HepG2 (cell line): ENCODE data around the gene ZNF318.

Source experiments
- CHD2 ChIP-seq: IDR thresholded peaks from 2 replicates; pipeline ENCODE4 v1.6.1; 2011; ENCODE audit warnings: low read depth, low read length, improper control_type of control experiment
- EZH2 ChIP-seq: conservative IDR thresholded peaks from 2 replicates; pipeline ENCODE4 v1.6.1; 2012; ENCODE audit warnings: mild to moderate bottlenecking, low read depth, low read length, moderate library complexity
- JUN ChIP-seq: sonication (generic); formaldehyde crosslinking; IDR thresholded peaks from 2 replicates; pipeline ENCODE4 v1.4.0; 2020; ENCODE audit warnings: mild to moderate bottlenecking, missing genetic modification reagents
- KAT8 ChIP-seq: IDR thresholded peaks from 2 replicates; pipeline ENCODE4 v1.6.1; 2016; ENCODE audit warnings: missing genetic modification reagents, missing compliant biosample characterization
- KLF6 ChIP-seq: IDR thresholded peaks from 2 replicates; pipeline ENCODE4 v1.8.0; 2016; ENCODE audit warnings: missing biosample characterization, missing genetic modification reagents
- MAFF ChIP-seq: IDR thresholded peaks from 2 replicates; pipeline ENCODE4 v1.6.1; 2011; ENCODE audit warnings: low read depth, low read length, improper control_type of control experiment
- MXI1 ChIP-seq: IDR thresholded peaks from 3 replicates; pipeline ENCODE4 v1.6.1; 2012; ENCODE audit warnings: low read depth, low read length, inconsistent platforms, borderline replicate concordance
- NFKB2 ChIP-seq: sonication (generic); formaldehyde crosslinking; IDR thresholded peaks from 2 replicates; pipeline ENCODE4 v1.4.0; 2020; ENCODE audit warnings: missing genetic modification reagents, borderline replicate concordance
- TAF1 ChIP-seq: sonication (generic); formaldehyde crosslinking; IDR thresholded peaks from 2 replicates; pipeline ENCODE4 v1.4.0; 2020; ENCODE audit warnings: missing genetic modification reagents
- ZNF274 ChIP-seq: sonication (generic); formaldehyde crosslinking; IDR thresholded peaks from 2 replicates; pipeline ENCODE4 v1.5.1; 2020; ENCODE audit warnings: mild to moderate bottlenecking, missing genetic modification reagents

GRCh38 chr6:43402820-43403219 lies 33.4 kb upstream of the ZNF318 start:
- TF ChIP-seq NFKB2 (CRISPR knock-in tag) (no peak), ZNF274 (no peak), KLF6 (no peak), MAFF (no peak), EZH2 (no peak), JUN (CRISPR knock-in tag) (no peak), MXI1 (no peak), KAT8 (CRISPR knock-in tag) (no peak), TAF1 (CRISPR knock-in tag) (no peak), CHD2 (no peak)
